ENCODE data around the gene FIGNL2.
A peak's percentile ranks its signal among the peaks of the same experiment; 100 is the strongest.
"Not testable (repeated sequence)": the region's sequence is repeated elsewhere in the genome, so short reads cannot be mapped to it uniquely, and the experiment has no call there.

FIGNL2 gene

GRCh38 chr12:51814311-51815088 lies 34.0 kb downstream of the FIGNL2 start:
- DNase-seq: peak; percentile 56 to 60

GRCh38 chr12:51813931-51814310 lies 34.6 kb downstream of the FIGNL2 start:
- DNase-seq: no peak

GRCh38 chr12:51812871-51813270 lies 35.6 kb downstream of the FIGNL2 start:
- no peak for DNase-seq

GRCh38 chr12:51811203-51812202 lies 37.0 kb downstream of the FIGNL2 start:
- no peak for DNase-seq

GRCh38 chr12:51809193-51809592 lies 39.3 kb downstream of the FIGNL2 start:
- DNase-seq: no peak

- no peak for DNase-seq
Observed at GRCh38 chr12:51806896-51807295, 41.6 kb downstream of the FIGNL2 start.

- DNase-seq: no peak
Observed at GRCh38 chr12:51801027-51801426, 47.5 kb downstream of the FIGNL2 start.

GRCh38 chr12:51798501-51798900 lies 50.0 kb downstream of the FIGNL2 start:
- no peak for DNase-seq

- not testable (repeated sequence) for DNase-seq
Observed at GRCh38 chr12:51798051-51798450, 50.5 kb downstream of the FIGNL2 start.

GRCh38 chr12:51797301-51797700 lies 51.2 kb downstream of the FIGNL2 start:
- DNase-seq: no peak

GRCh38 chr12:51793201-51793600 lies 55.3 kb downstream of the FIGNL2 start:
- no peak for DNase-seq

GRCh38 chr12:51792417-51792816 lies 56.1 kb downstream of the FIGNL2 start:
- no peak for DNase-seq

- no peak for DNase-seq
Observed at GRCh38 chr12:51788876-51789275, 59.6 kb downstream of the FIGNL2 start.

GRCh38 chr12:51785906-51786305 lies 62.6 kb downstream of the FIGNL2 start:
- DNase-seq: no peak

- DNase-seq: no peak
Observed at GRCh38 chr12:51784688-51785087, 63.8 kb downstream of the FIGNL2 start.

- DNase-seq: no peak
Observed at GRCh38 chr12:51779876-51780275, 68.6 kb downstream of the FIGNL2 start.

GRCh38 chr12:51777973-51778372 lies 70.5 kb downstream of the FIGNL2 start:
- DNase-seq: no peak

- no peak for DNase-seq
Observed at GRCh38 chr12:51777457-51777856, 71.1 kb downstream of the FIGNL2 start.

- no peak for DNase-seq
Observed at GRCh38 chr12:51774933-51775332, 73.6 kb downstream of the FIGNL2 start.

GRCh38 chr12:51773145-51773869 lies 75.2 kb downstream of the FIGNL2 start:
- no peak for DNase-seq

- DNase-seq: no peak
Observed at GRCh38 chr12:51771008-51771407, 77.5 kb downstream of the FIGNL2 start.
